ENCODE data around the gene IL22RA1. TPM values are rescaled to one million over a fixed set of nuclear protein-coding genes. Genes with fewer than 3 reads are reported as not detected.

IL22RA1 gene
- total RNA-seq: 1 to 10 TPM in 3 of 5 donors, under 1 TPM in 1, not detected in 1; 0.43 to 4.1 (median 2.0) TPM
- 1 to 10 TPM; 1.2 to 2.1 (median 1.4) TPM for polyA plus RNA-seq
- long read RNA-seq, donor 1: 0 reads
- long read RNA-seq, donor 2, partial matches to known transcripts: 0 of 2 reads
- long read RNA-seq, donor 2, other reads (novel, unspliced or antisense): 0 of 2 reads
- long read RNA-seq, donor 3, partial matches to known transcripts: 0 of 1 reads
- long read RNA-seq, donor 3, other reads (novel, unspliced or antisense): 0 of 1 reads
- long read RNA-seq, donor 4: 0 reads
- long read RNA-seq, donor 5: 0 reads
- long read RNA-seq, donor 6: 0 reads
- long read RNA-seq, donor 7: 0 reads
- long read RNA-seq, donor 8, partial matches to known transcripts: 0 of 1 reads
- long read RNA-seq, donor 8, other reads (novel, unspliced or antisense): 0 of 1 reads
- long read RNA-seq, donor 9: 0 reads
- long read RNA-seq, donor 10, partial matches to known transcripts: 0 of 2 reads
- long read RNA-seq, donor 10, other reads (novel, unspliced or antisense): 0 of 2 reads

- Histone ChIP-seq H3K4me3 (peak within 1 kb of the TSS; percentile 38 to 55 (median 49)), H3K9me3 (no peaks in the 10 kb centered on the region), H3K4me1 (peaks cover 0 to 22% (median 16%) of the 10 kb centered on the region in 4 donors), H3K27ac (peak within 1 kb of the TSS; percentile 38 to 68 (median 58)), H3K27me3 (no peaks in the 10 kb centered on the region), H3K36me3 (no peaks in the 10 kb centered on the region)
- peak; percentile 62 to 83 for DNase-seq
- intact Hi-C loops (cut with DNase I; ENCODE audit: low total_unique reads): no loop called here
- TF ChIP-seq CTCF (IDR thresholded peaks at IDR 0.05) (peak in 1 of 7 experiments; percentile 6), POLR2A (IDR thresholded peaks at IDR 0.05) (no peak), POLR2AphosphoS5 (IDR thresholded peaks at IDR 0.05) (peak in 1 of 3 donors; percentile 18)
- 17 to 34% (median 25%) methylated on average over 14 to 22 of the region's 22 CpGs for WGBS, 5 donors
Observed at GRCh38 chr1:24142546-24143534, at the start of gene IL22RA1. Gene IL22RA1 (minus strand): TSS chr1:24143140. CDS start chr1:24143082, 58 bp downstream.

GRCh38 chr1:24191860-24192259, 48.9 kb upstream of the IL22RA1 start:
- WGBS, 5 donors: 36 to 72% (median 49%) methylated on average over 5 of the region's 5 CpGs
- peak in 1 of 2 donors; percentile 79 for DNase-seq
- TF ChIP-seq POLR2AphosphoS5 (IDR thresholded peaks at IDR 0.05) (peak in 2 of 3 donors; percentile 7 to 56), POLR2A (IDR thresholded peaks at IDR 0.05) (no peak)
- no peaks in the 10 kb centered on the region for H3K9me3 ChIP-seq
- peaks cover 7 to 45% (median 12%) of the 10 kb centered on the region in 4 donors for H3K4me1 ChIP-seq
- H3K36me3 ChIP-seq: no peaks in the 10 kb centered on the region
- intact Hi-C loops (cut with DNase I; ENCODE audit: low total_unique reads): no loop called here
- H3K4me3 ChIP-seq: no peak overlapping the region
- peak overlapping the region in 2 of 5 donors; percentile 44 to 45 for H3K27ac ChIP-seq
- H3K27me3 ChIP-seq: peaks cover 0 to 11% (median 9%) of the 10 kb centered on the region in 3 donors

- intact Hi-C loops (cut with DNase I; ENCODE audit: low total_unique reads): no loop called here
- H3K27me3 ChIP-seq: peaks cover 0 to 15% (median 10%) of the 10 kb centered on the region in 3 donors
Observed at GRCh38 chr1:24190983-24191461, 48.1 kb upstream of the IL22RA1 start.

GRCh38 chr1:24189528-24189927, 46.6 kb upstream of the IL22RA1 start:
- H3K4me3 ChIP-seq: no peak overlapping the region
- peaks cover 0 to 15% (median 10%) of the 10 kb centered on the region in 3 donors for H3K27me3 ChIP-seq
- intact Hi-C loops (cut with DNase I; ENCODE audit: low total_unique reads): no loop called here
- H3K4me1 ChIP-seq: peaks cover 12 to 58% (median 24%) of the 10 kb centered on the region in 4 donors
- peak overlapping the region in 2 of 5 donors; percentile 39 to 53 for H3K27ac ChIP-seq
- no peak for TF ChIP-seq EP300 (IDR thresholded peaks at IDR 0.05)
- no peak for TF ChIP-seq CTCF (IDR thresholded peaks at IDR 0.05)
- TF ChIP-seq POLR2AphosphoS5 (IDR thresholded peaks at IDR 0.05): no peak
- no peak for TF ChIP-seq POLR2A (IDR thresholded peaks at IDR 0.05)
- no peaks in the 10 kb centered on the region for H3K9me3 ChIP-seq
- 70 to 83% (median 81%) methylated on average over 7 of the region's 7 CpGs for WGBS, 5 donors
- no peak for DNase-seq
- no peaks in the 10 kb centered on the region for H3K36me3 ChIP-seq

More at GRCh38 chr1:24190983-24191461, 48.1 kb upstream of the IL22RA1 start:
- no peak overlapping the region for H3K4me3 ChIP-seq
- H3K9me3 ChIP-seq: no peaks in the 10 kb centered on the region
- 86 to 91% (median 88%) methylated on average over 3 of the region's 3 CpGs for WGBS, 5 donors
- no peak for DNase-seq
- no peak for TF ChIP-seq CTCF (IDR thresholded peaks at IDR 0.05)
- TF ChIP-seq POLR2A (IDR thresholded peaks at IDR 0.05): no peak
- TF ChIP-seq EP300 (IDR thresholded peaks at IDR 0.05): no peak
- no peak for TF ChIP-seq POLR2AphosphoS5 (IDR thresholded peaks at IDR 0.05)
- H3K36me3 ChIP-seq: no peaks in the 10 kb centered on the region
- H3K27ac ChIP-seq: peak overlapping the region in 2 of 5 donors; percentile 39 to 53
- H3K4me1 ChIP-seq: peaks cover 11 to 53% (median 20%) of the 10 kb centered on the region in 4 donors
